ENCODE data around the gene DPT. TPM values are rescaled to one million over a fixed set of nuclear protein-coding genes. Genes with fewer than 3 reads are reported as not detected.
"Not testable (repeated sequence)": the region's sequence is repeated elsewhere in the genome, so short reads cannot be mapped to it uniquely, and the experiment has no call there.

The DPT gene
- not detected in 2 replicates for total RNA-seq

DNA sequence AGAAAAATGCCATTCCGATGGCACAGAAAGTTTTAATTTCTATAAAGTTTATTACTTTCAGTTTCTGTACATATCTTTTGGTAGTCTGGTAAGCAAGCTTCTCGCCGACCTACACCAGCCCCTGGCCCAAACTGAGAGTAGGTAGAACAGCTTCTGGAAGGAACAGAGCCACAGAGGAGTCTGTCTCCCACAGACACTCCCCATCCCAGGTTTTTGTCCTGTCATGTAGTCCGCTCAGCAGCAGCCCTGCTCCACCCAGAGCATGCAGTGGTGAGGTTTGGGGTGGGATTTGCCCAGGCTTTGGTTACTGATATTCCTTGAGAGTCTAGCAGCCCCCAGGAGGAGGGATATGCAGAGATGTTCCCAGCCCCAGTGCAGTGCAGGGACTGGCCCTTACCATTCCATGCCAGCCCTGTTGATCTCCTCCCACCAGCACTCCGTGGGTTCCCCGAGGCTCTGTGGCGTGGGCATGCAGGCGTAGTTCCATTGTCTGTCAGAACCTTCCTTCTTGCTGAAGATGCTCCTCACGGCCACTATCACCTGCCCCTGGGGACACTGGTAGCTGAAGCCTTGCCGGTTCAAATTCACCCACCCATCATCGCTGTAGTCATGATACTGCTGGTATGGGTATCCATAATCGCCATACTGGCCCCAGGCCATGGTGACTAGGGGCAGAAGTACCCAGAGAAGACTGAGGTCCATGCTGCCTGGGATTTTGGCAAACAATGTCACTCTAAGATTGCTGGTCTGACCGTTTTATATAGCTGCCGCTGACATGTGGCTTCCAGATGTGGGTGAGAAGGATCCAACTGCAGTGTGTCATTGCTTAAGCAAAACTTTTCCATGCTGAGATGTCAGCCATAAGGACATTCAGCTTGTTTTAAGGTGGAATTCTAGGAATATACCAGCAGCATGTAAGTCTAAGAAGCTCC lies at the start of gene DPT:
Gene DPT, minus strand, starts transcription at position 734 of the 932 bp plus-strand sequence. Its CDS starts 32 bp downstream, at position 702.
- intact Hi-C loops (cut with micrococcal nuclease): no loop called here

DNA sequence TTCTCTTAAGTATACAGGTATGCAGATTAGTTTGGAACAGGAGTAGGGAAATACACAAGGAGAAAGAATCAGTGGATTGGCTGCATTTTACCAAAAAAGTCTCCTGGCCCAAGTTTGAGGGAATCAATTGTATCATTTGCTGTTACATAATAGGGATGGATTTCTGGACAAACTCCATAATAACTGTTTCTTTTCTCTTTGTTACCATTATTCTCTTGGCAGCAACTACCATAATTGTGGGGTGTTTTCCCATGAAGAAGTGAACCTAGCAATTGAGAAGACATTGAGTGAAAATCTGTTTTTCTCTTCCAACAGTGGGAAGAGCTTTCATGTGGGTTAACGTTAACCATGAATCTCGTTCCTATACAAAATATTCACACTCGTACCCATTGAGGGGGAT lies 46.4 kb upstream of the DPT start:
- intact Hi-C loops (cut with micrococcal nuclease): no loop called here

DNA sequence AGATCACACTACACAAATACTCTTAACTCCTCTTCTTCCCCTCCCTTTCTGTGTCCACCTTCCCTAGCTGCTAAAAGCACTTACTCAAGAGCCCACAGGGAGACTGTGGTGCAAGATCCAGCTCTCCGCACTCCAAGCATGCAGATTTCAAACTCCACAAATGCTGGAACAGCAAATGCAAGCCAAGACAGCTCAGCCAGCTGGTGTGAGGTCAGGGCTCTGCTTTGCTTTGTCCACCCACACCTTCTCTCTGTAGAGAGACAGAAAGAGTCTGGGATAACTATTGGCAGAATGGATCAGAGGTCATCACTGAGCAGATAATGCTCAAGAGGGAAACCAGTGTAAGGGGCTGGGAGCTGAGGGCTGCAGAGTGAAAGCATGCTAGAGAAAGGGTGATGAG lies 45.2 kb upstream of the DPT start:
- intact Hi-C loops (cut with micrococcal nuclease): no loop called here

DNA sequence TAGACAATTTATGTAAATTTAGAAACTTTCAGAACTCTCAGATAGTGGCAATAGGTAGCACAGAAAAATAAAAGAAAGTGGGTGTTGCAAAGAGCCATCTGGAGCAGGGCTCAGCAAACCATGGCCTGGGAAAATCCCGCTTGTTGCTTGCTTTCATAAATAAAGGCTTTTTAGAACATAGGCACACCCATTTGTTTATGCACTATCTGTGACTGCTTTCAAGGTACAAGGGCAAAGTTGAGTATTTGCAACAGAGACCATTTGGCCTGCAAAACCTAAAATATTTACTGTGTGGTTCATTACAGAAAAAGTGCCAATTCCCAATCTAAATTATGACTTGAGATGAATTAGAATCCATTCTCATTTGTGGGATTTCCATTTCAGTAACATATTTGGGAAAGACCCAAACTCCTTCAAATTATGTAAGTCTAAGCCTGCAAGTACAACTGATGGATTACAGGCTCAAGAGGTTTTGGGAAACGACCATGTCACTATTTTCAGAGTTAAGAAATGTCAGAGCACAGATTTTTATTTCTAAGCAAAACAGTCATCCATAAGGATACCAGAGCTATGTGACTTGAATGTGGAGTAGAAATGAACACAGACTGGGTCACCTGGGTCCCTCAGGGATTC lies 43.5 kb upstream of the DPT start:
- intact Hi-C loops (cut with micrococcal nuclease): no loop called here

DNA sequence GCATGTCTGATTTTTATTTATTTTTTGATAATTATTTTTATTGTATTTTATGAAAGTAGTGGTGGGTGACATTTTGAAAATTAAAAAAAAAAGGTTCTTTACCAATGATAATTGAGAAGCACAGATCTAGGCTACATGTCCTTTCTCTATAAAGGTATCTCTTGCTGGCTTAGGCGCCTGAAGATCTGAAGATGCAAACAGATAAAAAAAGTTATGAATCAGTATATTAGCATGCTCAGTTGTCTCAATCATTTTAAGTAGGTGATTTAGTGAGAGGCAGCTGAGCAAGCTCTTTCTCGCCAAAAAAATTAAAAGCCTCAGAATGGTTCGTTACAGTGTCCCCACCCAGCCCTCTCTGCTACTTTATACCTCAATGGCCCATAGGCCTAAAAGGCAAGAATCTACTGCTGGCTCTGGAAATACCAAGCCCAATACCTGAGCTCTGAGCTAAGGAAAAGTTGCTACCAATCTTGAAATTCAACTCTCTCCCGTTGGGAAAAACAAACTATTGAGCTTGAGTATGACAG lies 42.2 kb upstream of the DPT start:
- intact Hi-C loops (cut with micrococcal nuclease): no loop called here

DNA sequence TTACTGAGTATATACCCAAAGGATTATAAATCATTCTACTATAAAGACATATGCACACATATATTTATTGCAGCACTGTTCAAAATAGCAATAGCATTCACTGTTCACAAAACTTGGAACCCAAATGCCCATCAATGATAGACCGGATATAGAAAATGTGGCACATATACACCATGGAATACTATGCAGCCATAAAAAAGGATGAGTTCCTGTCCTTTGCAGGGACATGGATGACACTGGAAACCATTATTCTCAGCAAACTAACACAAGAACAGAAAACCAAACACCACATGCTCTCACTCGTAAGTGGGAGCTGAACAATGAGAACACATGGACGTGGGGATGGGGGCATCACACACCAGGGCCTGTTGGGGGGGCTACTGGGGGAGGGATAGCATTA lies 40.9 kb upstream of the DPT start:
- intact Hi-C loops (cut with micrococcal nuclease): not testable (repeated sequence)

DNA sequence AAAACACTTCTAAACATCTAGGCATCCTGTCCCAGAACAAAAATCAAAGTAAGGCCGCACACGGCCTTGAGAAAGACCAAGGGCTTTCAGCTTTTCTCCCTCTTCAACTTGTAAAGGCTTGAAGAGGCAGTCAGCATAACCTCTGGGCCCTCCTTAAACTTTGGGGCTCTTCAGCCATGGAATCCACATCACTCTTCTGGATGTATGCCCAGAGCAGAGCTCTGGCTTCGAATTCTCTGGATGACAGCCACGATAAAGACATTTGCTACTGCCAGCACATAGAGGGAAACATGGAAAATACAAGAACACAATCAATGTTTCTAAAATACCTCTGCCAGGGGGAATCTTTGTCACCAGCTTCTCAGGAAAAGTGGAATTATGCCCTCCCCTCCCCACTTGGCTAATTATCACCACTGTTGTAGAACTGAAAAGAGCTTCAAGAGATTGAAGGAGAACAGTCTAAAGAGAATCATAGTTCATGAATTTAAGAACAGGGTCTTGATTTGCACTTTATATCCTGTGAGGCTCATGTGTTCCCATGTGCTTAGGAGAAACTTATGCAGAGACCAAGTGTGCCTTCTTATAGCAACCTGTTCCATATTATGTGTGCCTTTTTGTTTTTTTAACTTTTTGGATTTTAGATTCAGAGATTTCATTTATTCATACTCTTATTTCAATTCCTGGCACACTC lies 39.0 kb upstream of the DPT start:
- intact Hi-C loops (cut with micrococcal nuclease): no loop called here

DNA sequence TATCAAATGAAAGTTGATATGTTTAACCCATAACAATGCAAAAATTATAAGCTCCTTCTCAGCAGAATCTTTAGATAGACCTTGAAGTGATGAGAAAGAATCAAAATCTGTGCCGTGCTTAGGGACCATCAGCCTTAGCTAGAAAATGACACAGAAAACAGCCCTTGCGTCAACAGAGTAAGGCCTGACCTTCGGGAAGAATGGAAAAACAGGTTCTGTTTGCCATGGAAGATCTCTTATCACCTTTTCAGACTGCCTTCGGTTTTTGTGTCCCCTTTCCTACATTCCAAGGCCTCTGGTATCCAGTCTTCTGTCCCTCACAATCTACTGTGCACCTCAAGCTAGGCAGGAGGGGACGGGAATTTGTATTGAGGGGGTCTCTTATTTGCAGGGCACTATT lies 37.6 kb upstream of the DPT start:
- intact Hi-C loops (cut with micrococcal nuclease): no loop called here

DNA sequence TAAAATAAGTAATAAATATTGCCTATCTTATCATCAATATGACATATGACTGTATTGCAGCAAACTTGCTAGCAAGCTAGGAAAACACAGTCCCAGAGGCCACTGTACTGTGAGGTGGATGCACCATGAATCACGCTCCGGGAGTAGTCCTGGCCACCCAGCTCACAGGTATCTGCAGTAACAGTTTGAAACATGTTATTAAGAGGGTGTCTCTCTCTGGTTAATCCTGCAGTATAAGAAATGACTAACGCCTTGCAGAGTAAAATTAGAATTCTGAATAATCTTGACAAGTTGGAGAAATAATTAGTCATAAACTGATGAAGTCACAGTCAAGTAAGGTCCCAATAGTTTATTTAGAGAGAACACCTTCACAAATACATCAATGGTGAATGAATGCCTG lies 34.0 kb upstream of the DPT start:
- intact Hi-C loops (cut with micrococcal nuclease): no loop called here

DNA sequence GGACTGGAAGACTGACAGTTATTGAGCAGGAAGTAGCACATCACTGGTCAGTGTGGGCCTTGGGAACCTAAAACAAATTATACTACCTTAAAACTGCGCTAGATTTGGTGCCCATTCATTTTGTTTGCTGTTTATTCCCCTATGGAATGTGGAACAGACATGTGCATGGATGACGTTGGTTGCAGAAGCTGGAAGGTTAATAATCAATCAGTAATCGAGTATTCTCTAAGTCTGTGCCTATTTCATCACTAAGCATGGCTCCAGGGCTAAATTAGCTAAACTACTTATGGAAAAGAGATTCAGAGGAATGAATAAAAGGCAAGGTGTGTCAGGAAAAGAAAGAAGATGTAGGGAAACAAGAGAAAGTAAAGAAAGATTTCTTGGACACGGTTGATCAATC lies 33.5 kb upstream of the DPT start:
- intact Hi-C loops (cut with micrococcal nuclease): no loop called here

DNA sequence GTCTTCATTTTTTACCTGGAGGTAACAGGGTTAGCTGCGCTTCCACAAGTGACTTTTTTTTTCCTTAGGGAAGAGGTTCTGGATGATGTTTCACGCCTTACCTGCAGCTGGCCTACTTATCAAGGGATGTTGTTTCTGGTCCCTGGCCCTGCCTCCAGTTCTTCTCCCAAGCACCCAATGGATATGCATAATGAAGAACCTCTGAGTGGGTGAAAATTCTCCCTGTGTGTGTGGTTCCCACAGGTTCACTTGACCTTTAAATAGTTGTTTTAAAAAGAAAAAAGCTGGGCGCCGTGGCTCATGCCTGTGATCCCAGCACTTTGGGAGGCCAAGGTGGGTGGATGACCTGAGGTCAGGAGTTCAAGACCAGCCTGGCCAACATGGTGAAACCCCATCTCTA lies 31.8 kb upstream of the DPT start:
- intact Hi-C loops (cut with micrococcal nuclease): no loop called here

DNA sequence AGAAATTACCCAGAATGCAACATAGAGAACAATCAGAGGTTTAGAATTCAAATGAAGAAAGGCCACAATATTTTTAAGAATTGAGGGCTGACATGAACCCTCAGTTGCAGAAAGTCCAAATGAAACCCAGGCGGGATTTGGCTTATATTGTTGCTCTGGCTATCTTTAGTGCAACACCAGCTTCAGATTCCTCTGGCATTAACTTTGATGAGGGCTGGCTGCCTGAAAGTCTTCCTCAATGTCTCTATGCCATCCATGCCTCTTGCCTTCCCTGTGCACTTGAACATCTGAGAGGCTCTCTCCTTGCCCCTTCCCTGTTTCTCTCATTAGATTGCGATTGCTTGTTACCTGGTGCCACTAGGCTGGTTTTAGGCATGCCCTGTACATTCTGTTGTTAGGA lies 31.2 kb upstream of the DPT start:
- intact Hi-C loops (cut with micrococcal nuclease): no loop called here

DNA sequence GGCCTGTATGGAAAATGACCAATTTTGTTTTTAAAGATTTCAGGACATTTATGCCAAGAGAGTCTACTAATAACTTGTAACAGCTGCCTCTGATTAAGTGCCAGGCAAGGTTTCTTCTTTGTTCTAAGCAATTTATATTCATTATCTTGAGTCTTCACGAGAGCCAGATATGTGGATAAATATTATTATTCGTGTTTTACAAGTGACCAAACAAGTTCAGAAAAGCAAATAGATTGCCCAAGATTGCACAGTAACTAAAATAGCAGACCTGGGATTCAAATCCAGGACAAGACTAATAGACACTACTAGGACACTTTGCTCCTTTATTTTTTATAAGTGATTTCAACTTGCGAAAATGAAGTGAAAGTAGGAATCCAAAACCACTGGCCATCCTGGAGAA lies 30.1 kb upstream of the DPT start:
- intact Hi-C loops (cut with micrococcal nuclease): no loop called here

DNA sequence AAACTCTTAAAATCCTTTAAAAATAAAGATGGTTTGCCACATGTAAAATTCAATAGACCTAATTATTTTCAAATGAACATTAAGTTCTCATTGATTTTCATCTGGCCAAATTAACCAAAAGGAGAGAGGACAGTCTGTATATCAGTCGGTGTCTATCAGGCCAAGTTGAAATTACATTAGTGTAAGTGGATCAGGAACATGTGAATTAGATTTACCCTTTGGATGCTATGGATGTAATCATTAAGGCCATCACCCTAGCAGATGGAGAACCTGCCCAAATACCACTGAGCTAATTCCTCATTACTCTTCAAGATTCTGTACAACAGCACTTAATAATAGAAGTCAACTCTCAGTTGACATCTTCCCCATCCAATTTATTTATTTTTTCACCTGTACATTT lies 29.5 kb upstream of the DPT start:
- intact Hi-C loops (cut with micrococcal nuclease): no loop called here

DNA sequence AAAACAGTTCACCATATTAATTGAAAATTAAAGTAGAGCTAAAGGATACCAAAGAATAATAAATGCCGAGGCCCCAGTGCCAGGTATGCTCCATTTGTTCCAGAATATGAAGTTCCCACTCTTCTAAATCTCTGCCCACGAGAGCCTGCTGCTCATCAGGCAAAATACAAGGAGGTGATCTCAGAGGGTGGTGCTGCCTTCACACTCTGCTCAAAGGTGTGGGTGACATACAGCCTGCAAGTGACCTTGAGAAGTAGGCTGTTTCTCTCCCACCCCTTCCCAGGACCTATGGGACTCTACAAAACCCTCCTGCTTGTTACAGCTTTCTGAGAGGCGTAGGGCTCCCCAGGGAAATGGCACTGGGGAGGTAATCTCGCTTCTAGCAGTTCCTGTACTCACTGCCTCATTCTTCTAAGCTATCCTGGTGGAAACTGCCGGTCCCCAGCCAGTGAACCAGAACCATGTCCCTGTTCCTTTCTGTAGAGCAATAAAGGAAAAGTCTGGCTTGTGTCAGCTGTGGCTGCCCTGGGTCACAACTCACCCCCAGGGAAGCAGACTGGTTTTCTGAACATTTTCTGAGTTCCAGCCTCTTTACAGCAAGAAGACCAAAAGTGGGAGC lies 26.9 kb upstream of the DPT start:
- intact Hi-C loops (cut with micrococcal nuclease): no loop called here

DNA sequence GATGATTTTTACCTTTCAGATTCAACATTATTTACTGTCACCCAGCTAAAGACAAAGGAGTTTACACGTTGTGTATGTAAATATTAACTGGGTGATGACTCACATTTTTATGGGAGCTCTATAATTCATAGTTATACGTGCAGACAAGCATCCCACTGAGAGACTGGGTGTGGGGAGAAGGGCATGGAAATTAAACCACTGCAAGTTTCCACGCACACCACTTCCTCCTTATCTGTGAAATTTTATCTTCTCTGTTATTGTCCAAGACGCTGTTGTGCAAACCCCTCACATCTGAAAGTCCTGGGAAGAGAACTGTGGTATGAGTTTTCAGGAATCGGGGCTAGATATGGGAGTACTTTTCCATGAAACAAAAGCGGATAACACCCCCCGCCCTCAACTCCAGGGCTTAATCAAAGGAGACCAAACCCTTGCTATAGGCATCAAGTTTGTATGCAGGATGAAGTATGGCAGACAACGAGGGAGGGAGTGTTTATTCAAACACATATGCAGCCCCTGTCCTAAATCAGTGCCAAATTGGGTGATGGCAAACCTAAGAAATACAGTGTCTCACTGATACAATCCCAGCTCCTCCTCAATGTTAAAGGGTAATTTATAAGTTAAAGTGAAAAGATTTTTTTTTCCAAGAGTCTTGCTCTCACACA lies 23.3 kb upstream of the DPT start:
- intact Hi-C loops (cut with micrococcal nuclease): no loop called here

DNA sequence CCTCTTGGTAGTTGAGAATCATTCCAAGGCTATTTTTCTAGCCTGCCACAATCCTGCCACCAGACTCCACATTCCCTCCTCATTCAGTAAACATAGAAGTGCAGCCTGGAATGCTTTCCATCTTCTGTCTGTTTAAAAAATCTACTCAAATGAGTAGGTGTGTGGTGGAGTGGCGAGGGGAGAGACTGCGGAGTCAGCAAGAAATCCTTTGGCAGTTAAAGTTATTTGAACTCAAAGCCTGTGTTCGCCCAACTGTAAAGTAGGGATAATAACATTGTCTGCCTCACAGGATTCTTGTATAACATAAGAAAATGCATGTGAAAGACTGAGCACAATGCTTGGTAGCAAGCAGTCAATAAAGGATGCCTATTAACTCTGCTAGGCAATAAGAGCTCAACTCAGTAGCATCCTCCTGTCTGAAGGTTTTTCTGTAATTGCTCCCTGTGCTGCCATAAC lies 22.2 kb upstream of the DPT start:
- intact Hi-C loops (cut with micrococcal nuclease): no loop called here

DNA sequence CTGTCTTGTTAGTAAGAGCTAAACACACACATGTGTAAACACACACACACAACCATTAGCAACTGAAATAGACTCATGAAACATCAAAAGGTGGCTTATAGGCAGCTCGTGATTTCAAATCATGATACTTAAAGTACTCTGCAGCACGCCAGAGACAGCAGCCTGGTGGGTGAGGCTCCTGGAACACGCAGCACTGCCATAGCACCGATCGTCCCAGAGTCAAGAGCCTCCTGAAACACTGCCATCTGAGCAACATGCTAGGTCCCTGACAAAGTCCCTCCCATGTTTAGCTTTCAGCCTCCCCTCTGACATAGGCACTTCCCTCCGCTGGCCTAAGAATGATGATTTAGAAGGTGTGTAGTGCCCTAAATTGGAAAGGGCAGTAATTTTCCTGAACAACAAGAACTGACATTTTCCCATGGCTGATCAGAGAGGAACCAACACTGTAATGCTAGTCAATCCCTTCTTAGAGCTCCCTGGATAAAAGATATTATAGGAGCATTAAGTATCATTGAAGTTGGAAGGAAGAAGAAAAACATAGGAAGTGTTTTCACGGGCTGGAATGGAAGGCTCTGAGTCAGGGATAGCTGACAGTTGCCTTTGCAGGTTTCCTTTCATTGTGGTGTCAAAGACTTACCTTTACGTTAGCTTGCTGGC lies 14.1 kb upstream of the DPT start:
- intact Hi-C loops (cut with micrococcal nuclease): no loop called here

DNA sequence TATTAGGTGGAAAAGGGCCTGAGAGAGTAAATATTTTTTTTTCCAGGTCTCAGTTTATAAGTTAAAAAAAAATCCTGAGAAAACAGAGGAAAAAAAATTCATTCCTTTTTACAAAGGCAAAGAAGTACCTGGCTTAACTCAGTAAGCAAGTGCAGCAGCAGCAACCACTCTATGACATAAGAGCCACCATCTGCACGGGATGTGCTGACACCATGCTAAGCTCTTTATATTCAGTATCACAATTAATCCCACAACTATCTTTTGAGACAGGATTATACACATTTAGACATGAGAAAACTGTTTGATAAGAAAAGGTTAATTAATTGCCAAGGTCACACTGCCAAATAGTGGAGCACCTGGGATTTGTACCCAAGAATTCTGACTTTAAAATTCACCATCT lies 13.4 kb upstream of the DPT start:
- intact Hi-C loops (cut with micrococcal nuclease): no loop called here

DNA sequence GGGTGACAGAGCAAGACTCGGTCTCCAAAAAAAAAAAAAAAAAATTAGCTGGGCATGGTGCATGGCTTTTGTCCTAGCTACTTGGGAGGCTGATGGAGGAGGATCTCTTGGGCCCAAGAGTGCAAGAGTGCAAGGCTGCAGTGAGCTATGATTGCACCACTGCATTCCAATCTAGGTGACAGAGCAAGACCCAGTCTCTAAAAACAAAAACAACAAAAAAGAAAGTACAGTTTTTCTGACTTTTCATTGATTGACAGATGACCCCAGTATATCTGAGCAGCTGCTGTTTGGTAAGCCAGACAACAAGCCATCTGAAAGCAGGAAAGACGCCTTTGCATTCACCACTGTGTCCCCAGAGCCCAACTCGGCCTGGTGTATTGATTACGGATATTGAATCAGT lies 10.9 kb upstream of the DPT start:
- intact Hi-C loops (cut with micrococcal nuclease): no loop called here

Data from T-helper 2 cell treated with Interferon-gamma antibody and Interleukin-4, amounts not matched to agents 100 ng/mL and 5 ng/mL, for 36 hours (primary cell).